K562 (cell line): ENCODE results near the gene LCP2.

Source experiments
- ATF3 ChIP-seq, 2 experiments: fragments of 450-650 bp in 1 of 2; sonication (generic) in 1 of 2; formaldehyde crosslinking in 1 of 2; IDR thresholded peaks in 1 of 2; conservative IDR thresholded peaks in 1 of 2; 2 replicates each; pipeline versions ENCODE4 v1.6.1 to v1.8.1; 2016 to 2023; ENCODE audit warnings: mild to moderate bottlenecking in 2 of 2, moderate library complexity in 2 of 2, inconsistent platforms in 1 of 2, missing genetic modification reagents in 1 of 2
- CTCF ChIP-seq, 3 experiments: IDR thresholded peaks in 2 of 3; conservative IDR thresholded peaks in 1 of 3; 2 replicates each; pipeline ENCODE4 v1.5.1; 2011 to 2012; ENCODE audit warnings: low read length in 3 of 3, mild to moderate bottlenecking in 3 of 3, control low read depth in 2 of 3, improper control_type of control experiment in 1 of 3, inconsistent platforms in 1 of 3, low read depth in 1 of 3, mixed read lengths in 1 of 3, moderate library complexity in 1 of 3; ENCODE audit not compliant: insufficient read depth in 2 of 3
- MYC ChIP-seq, 2 experiments: fragments of 250-450 bp in 1 of 2; sonication (Bioruptor Pico) in 1 of 2; IDR thresholded peaks; 2 replicates each; pipeline versions ENCODE4 v1.5.1 to v1.6.1; 2012 to 2021; ENCODE audit warnings: low read depth in 2 of 2, borderline replicate concordance in 1 of 2, improper control_type of control experiment in 1 of 2, low read length in 1 of 2, mild to moderate bottlenecking in 1 of 2, moderate library complexity in 1 of 2
- POLR2AphosphoS5 ChIP-seq: IDR thresholded peaks from 2 replicates; pipeline ENCODE4 v1.6.1; 2011; ENCODE audit warnings: mild to moderate bottlenecking, low read depth, low read length, moderate library complexity; ENCODE audit not compliant: control insufficient read depth, insufficient read depth
- SRSF9 ChIP-seq: fragments of 200-400 bp; formaldehyde crosslinking; IDR thresholded peaks from 2 replicates; pipeline ENCODE4 v1.6.1; 2017; ENCODE audit warnings: low read depth, low read length, borderline replicate concordance
- ZNF12 ChIP-seq: sonication (generic); formaldehyde crosslinking; IDR thresholded peaks from 2 replicates; pipeline ENCODE4 v1.4.0; 2020; ENCODE audit warnings: mild to moderate bottlenecking, missing genetic modification reagents
- ZNF274 ChIP-seq: IDR thresholded peaks from 2 replicates; pipeline ENCODE4 v1.6.1; 2011; ENCODE audit warnings: low read depth, mild to moderate bottlenecking, low read length, moderate library complexity, borderline replicate concordance
- ZNF407 ChIP-seq: fragments of 450-650 bp; IDR thresholded peaks from 2 replicates; pipeline ENCODE4 v1.6.1; 2016; ENCODE audit warnings: low read depth

GRCh38 chr5:170294556-170294955 is 3.0 kb downstream of the LCP2 start:
- TF ChIP-seq ZNF12 (CRISPR knock-in tag) (no peak), MYC (IDR thresholded peaks at IDR 0.05; ENCODE audit: low read depth, low read length) (no peak), MYC (CRISPR knock-in tag; IDR thresholded peaks at IDR 0.05; ENCODE audit: borderline replicate concordance, low read depth) (no peak), POLR2AphosphoS5 (no peak), SRSF9 (no peak), ZNF274 (no peak), CTCF (IDR thresholded peaks at IDR 0.05 in 2 of 3, conservative IDR thresholded peaks at IDR 0.05 in 1 of 3; ENCODE audit: insufficient read depth in 2 of 3, low read depth in 1 of 3, low read length in 3 of 3) (no peak), ZNF407 (no peak), ATF3 (IDR thresholded peaks at IDR 0.05) (no peak), ATF3 (CRISPR knock-in tag; conservative IDR thresholded peaks at IDR 0.05) (no peak)
